Measurements from ENCODE around the gene EID2B. TPM values are rescaled to one million over a fixed set of nuclear protein-coding genes. Genes with fewer than 3 reads are reported as not detected.

EID2B gene
- total RNA-seq, 1 experiment from 2014 or later: 2.2 TPM

DNA sequence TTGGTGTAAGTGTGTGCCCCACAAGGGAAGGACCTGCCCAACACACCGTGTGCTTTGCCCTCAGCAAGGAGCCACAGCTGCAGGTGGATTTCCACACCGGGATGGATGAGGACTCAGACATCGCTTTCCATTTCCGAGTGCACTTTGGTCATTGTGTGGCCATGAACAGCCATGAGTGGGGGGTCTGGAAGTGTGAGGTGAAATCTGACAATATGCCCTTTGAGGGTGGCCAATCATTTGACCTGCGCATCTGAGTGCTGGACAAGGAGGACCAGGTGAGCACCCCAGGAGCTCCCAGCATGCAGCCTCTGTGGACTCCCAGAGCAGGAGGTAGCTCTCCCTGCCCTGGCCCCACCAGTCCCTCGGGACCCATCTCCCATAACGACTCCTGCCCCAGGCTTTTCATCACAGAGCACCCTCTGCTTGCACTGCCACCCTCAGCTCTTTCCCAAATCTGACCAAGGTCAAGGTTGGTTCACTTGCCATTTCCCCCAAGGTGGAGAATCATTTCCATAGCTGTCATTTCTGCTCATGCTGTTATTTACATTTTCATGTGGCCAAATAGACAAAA, 20.5 kb upstream of the EID2B start:
- Histone ChIP-seq H3K79me2 (ENCODE audit: insufficient read depth, low read length) (no peaks in the 10 kb centered on the region), H2BK15ac (ENCODE audit: low read depth, low read length) (no peak overlapping the region; the same call in 1 of the 2 replicates), H3K4me1 (ENCODE audit: insufficient read depth, low read length) (no peaks in the 10 kb centered on the region), H4K5ac (ENCODE audit: insufficient read length, low read depth, low read length) (no peak overlapping the region), H3K27me3 (ENCODE audit: insufficient read depth, low read length) (no peaks in the 10 kb centered on the region), H2BK120ac (ENCODE audit: low read depth, low read length, poor library complexity, severe bottlenecking) (no peak overlapping the region), H4K91ac (ENCODE audit: insufficient read length, low read depth, low read length) (no peak overlapping the region), H3K79me1 (ENCODE audit: insufficient read depth, low read depth, low read length, poor library complexity, severe bottlenecking) (no peaks in the 10 kb centered on the region), H3K18ac (ENCODE audit: insufficient read length, low read depth, low read length) (no peak overlapping the region), H2BK20ac (ENCODE audit: low read depth, low read length, poor library complexity, severe bottlenecking) (no peak overlapping the region), H2BK12ac (ENCODE audit: insufficient read length, low read depth, low read length) (no peak overlapping the region), H3K23me2 (ENCODE audit: insufficient read length, low read depth, low read length, poor library complexity, severe bottlenecking) (no peaks in the 10 kb centered on the region), H3K9ac (ENCODE audit: extremely low read depth, insufficient read length, low read length) (no peak overlapping the region), H3T11ph (ENCODE audit: low read length) (no peak overlapping the region), H3K4ac (ENCODE audit: low read depth, low read length) (no peak overlapping the region), H2AFZ (ENCODE audit: low read length) (no peak overlapping the region), H4K8ac (replicated peaks; ENCODE audit: insufficient read length, low read depth, low read length) (no peak overlapping the region), H3K4me2 (ENCODE audit: insufficient read depth, insufficient read length, low read length) (no peak overlapping the region), H2BK5ac (ENCODE audit: insufficient read length, low read length) (no peak overlapping the region), H3K14ac (ENCODE audit: insufficient read depth, low read length) (no peak overlapping the region), H3K23ac (ENCODE audit: insufficient read length, low read depth, low read length) (no peak overlapping the region), H3K56ac (ENCODE audit: insufficient read length, low read depth, low read length) (no peak overlapping the region), H2AK5ac (ENCODE audit: insufficient read length, low read length) (no peak overlapping the region), H4K20me1 (ENCODE audit: control insufficient read depth, insufficient read depth, insufficient read length) (no peaks in the 10 kb centered on the region), H3K9me3 (ENCODE audit: control insufficient read depth, low read depth, low read length) (no peaks in the 10 kb centered on the region), H3K27ac (ENCODE audit: insufficient read length, low read depth, low read length) (no peak overlapping the region)
- Mint-ChIP-seq H3K9me3 (no peaks in the 10 kb centered on the region), H3K27me3 (ENCODE audit: low read depth) (peaks cover 1% of the 10 kb centered on the region; the same call in 1 of the 2 replicates), H3K27ac (no peak overlapping the region), H3K36me3 (ENCODE audit: insufficient read depth in 1 of 3, low read depth in 3 of 3) (no peaks in the 10 kb centered on the region), H3K4me1 (no peaks in the 10 kb centered on the region), H3K4me3 (no peak overlapping the region)
- DNase-seq: no peak
- TF ChIP-seq, protein P1, sequence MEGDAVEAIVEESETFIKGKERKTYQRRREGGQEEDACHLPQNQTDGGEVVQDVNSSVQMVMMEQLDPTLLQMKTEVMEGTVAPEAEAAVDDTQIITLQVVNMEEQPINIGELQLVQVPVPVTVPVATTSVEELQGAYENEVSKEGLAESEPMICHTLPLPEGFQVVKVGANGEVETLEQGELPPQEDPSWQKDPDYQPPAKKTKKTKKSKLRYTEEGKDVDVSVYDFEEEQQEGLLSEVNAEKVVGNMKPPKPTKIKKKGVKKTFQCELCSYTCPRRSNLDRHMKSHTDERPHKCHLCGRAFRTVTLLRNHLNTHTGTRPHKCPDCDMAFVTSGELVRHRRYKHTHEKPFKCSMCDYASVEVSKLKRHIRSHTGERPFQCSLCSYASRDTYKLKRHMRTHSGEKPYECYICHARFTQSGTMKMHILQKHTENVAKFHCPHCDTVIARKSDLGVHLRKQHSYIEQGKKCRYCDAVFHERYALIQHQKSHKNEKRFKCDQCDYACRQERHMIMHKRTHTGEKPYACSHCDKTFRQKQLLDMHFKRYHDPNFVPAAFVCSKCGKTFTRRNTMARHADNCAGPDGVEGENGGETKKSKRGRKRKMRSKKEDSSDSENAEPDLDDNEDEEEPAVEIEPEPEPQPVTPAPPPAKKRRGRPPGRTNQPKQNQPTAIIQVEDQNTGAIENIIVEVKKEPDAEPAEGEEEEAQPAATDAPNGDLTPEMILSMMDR (conservative IDR thresholded peaks at IDR 0.05): no peak
- no CpG with 5 or more reads among the region's 7 CpGs for WGBS (ENCODE audit: extremely low coverage, insufficient read length, low lambda C conversion rate)
